Uterus (tissue), 4 donors: Measurements from ENCODE around the gene PSMD1. TPM values are rescaled to one million over a fixed set of nuclear protein-coding genes. Genes with fewer than 3 reads are reported as not detected.

ENCODE experiments used
- DNase-seq, 2 donors: peaks; one replicate each; pipeline ENCODE4 v3.0.0-alpha.2; 2019 to 2020
- H3K27ac ChIP-seq, 2 donors: fragments of 200-600 bp; sonication (generic); 1 replicate in 1 of 2; 2 replicates in 1 of 2; pipeline ENCODE4 v1.5.1; 2016 to 2018
- H3K27me3 ChIP-seq, 2 donors: fragments of 200-600 bp; sonication (generic); one replicate each; pipeline ENCODE4 v1.5.1; 2018 to 2019; ENCODE audit warnings: control low read depth in 1 of 2
- H3K36me3 ChIP-seq, 2 donors: fragments of 200-600 bp; sonication (generic); one replicate each; pipeline ENCODE4 v1.5.1; 2019; ENCODE audit warnings: control low read depth in 1 of 2
- H3K4me1 ChIP-seq, 2 donors: fragments of 200-600 bp; sonication (generic); one replicate each; pipeline ENCODE4 v1.5.1; 2018 to 2019; ENCODE audit warnings: control low read depth in 1 of 2
- H3K4me3 ChIP-seq, 2 donors: fragments of 200-600 bp; sonication (generic); 1 replicate in 1 of 2; 2 replicates in 1 of 2; pipeline ENCODE4 v1.5.1; 2018 to 2019; ENCODE audit warnings: mild to moderate bottlenecking in 1 of 2
- H3K9me3 ChIP-seq, 2 donors: fragments of 200-600 bp; sonication (generic); one replicate each; pipeline ENCODE4 v1.5.1; 2019; ENCODE audit warnings: control low read depth in 1 of 2
- POLR2A ChIP-seq, 2 donors: fragments of 450-650 bp; IDR thresholded peaks; one replicate each; pipeline ENCODE4 v1.6.1; 2016; ENCODE audit warnings: antibody characterized with exemption in 2 of 2, mild to moderate bottlenecking in 1 of 2, moderate library complexity in 1 of 2
- intact Hi-C: fragments of 100-400 bp; cut with DNase I; formaldehyde crosslinking; loops from one replicate; pipeline ENCODE4 v1.15.1; 2023; ENCODE audit warnings: low total_unique reads
- total RNA-seq, 4 donors: library from RNA; depleted of rRNA in 3 of 4; stranded (reverse); fragments of >200 nt in 3 of 4; gene quantifications; one replicate each; pipeline versions ENCODE4 v1.1.0 to v1.2.4, GENCODE V29; 2014 to 2023
- TF ChIP-seq, protein P1 (sequence below), 4 experiments: fragments of 200-600 bp in 2 of 4; fragments of 450-650 bp in 2 of 4; sonication (generic) in 2 of 4; IDR thresholded peaks; one replicate each; pipeline ENCODE4 v1.5.1; 2016 to 2019; ENCODE audit warnings: antibody characterized with exemption in 4 of 4, mild to moderate bottlenecking in 2 of 4, moderate library complexity in 1 of 4
- donor health status: DM: yes; HTN: yes; CAD: no.

Gene PSMD1
- total RNA-seq, 4 donors from 2014 or later: 54.4 to 96.6 (median 68.6) TPM

- Histone ChIP-seq H3K4me1 (peaks cover 0 to 4% of the 10 kb centered on the region in 2 donors), H3K36me3 (no peaks in the 10 kb centered on the region), H3K9me3 (no peaks in the 10 kb centered on the region), H3K4me3 (no peak overlapping the region), H3K27me3 (no peaks in the 10 kb centered on the region), H3K27ac (peak overlapping the region; percentile 60 to 89)
- intact Hi-C loops: no loop called here
- TF ChIP-seq, protein P1, sequence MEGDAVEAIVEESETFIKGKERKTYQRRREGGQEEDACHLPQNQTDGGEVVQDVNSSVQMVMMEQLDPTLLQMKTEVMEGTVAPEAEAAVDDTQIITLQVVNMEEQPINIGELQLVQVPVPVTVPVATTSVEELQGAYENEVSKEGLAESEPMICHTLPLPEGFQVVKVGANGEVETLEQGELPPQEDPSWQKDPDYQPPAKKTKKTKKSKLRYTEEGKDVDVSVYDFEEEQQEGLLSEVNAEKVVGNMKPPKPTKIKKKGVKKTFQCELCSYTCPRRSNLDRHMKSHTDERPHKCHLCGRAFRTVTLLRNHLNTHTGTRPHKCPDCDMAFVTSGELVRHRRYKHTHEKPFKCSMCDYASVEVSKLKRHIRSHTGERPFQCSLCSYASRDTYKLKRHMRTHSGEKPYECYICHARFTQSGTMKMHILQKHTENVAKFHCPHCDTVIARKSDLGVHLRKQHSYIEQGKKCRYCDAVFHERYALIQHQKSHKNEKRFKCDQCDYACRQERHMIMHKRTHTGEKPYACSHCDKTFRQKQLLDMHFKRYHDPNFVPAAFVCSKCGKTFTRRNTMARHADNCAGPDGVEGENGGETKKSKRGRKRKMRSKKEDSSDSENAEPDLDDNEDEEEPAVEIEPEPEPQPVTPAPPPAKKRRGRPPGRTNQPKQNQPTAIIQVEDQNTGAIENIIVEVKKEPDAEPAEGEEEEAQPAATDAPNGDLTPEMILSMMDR (IDR thresholded peaks at IDR 0.05): no peak
- TF ChIP-seq POLR2A (IDR thresholded peaks at IDR 0.05): no peak
- no peak for DNase-seq
Observed at GRCh38 chr2:231117148-231117547, 60.5 kb downstream of the PSMD1 start.

DNA sequence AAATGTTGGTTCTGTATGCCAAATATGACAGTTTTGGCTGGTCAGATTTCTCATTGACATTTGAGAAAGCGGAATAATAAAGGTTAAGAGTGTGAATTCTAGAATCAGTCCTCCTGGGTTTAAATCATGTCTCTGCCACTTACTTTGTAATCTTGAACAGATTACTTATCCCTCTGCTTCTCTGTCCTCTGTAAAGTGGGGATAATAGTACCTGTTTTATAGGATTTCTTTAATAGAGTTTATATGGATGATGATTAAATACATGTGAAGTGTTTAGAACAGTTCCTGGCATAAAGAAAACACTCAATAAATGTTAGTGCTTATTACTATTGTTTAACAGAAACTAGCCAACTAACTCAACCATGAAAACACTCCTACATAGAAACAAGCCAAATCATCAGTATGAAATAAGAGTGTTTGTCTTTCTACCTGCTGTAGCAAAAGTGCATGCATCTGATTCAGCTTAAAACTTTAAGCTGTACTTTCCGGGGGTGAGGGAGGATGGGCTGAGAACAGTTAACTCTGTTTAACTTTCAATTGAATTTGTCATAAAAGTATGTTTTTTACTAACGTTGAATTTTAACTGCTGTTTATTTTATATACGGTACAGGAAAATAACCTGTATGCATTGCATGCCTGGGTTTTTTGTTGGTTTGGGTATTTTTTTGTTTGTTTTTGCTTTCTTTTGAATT, 61.4 kb downstream of the PSMD1 start:
- intact Hi-C loops: no loop called here
- no peaks in the 10 kb centered on the region for H3K9me3 ChIP-seq
- peak overlapping the region; percentile 5 to 8 for H3K4me3 ChIP-seq
- TF ChIP-seq POLR2A (IDR thresholded peaks at IDR 0.05): no peak
- peaks cover 0 to 10% of the 10 kb centered on the region in 2 donors for H3K4me1 ChIP-seq
- H3K27ac ChIP-seq: peak overlapping the region; percentile 60 to 89
- no peaks in the 10 kb centered on the region for H3K27me3 ChIP-seq
- no peak for DNase-seq
- no peaks in the 10 kb centered on the region for H3K36me3 ChIP-seq

DNA sequence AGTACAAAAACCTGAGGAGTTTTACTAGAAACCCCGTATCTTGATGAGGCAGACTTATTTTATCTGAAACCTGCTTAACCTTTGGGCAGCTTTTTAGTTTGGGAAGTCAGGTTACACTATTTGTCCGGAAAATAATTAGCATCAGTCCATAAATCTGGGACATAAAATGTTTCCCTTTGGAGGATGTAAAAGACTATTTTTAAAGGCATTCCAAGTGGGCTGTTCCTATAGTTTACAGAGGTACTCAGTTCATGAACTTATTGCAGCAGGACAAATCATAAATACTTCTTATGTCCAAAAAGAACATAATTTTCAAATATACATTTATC, 61.9 kb downstream of the PSMD1 start:
- H3K4me1 ChIP-seq: peaks cover 0 to 10% of the 10 kb centered on the region in 2 donors
- DNase-seq: no peak
- peak overlapping the region; percentile 60 to 89 for H3K27ac ChIP-seq
- H3K4me3 ChIP-seq: peak overlapping the region; percentile 5 to 8
- intact Hi-C loops: no loop called here
- no peaks in the 10 kb centered on the region for H3K27me3 ChIP-seq
- H3K9me3 ChIP-seq: no peaks in the 10 kb centered on the region
- TF ChIP-seq, protein P1 (IDR thresholded peaks at IDR 0.05): no peak
- no peak for TF ChIP-seq POLR2A (IDR thresholded peaks at IDR 0.05)
- no peaks in the 10 kb centered on the region for H3K36me3 ChIP-seq

DNA sequence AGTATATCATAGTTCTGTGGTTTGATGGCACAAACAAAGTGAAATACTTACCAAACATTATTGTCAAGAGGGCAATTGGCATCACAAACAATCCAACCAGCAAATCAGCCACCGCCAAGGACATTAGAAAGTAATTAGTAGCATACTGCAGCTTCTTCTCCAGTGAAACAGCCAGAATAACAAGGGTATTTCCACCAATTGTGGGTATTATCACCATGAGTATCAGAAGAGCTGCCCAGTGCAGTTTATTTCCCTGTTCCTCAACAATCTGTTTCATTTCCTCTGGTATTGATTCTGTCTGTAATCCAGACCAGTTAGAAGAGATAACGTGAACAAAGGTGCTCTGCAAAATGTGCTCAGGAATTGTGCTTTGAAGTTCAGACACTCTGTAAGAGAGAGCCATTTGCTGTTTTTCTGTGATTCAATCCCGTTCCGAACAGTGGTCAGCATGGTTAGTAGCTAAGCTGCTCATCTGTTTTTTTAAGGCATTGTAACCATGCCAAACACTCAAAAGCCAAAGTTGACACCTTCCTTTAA, 66.8 kb downstream of the PSMD1 start:
- no peaks in the 10 kb centered on the region for H3K27me3 ChIP-seq
- no peak for TF ChIP-seq POLR2A (IDR thresholded peaks at IDR 0.05)
- TF ChIP-seq, protein P1 (IDR thresholded peaks at IDR 0.05): no peak

GRCh38 chr2:231124838-231125568, 68.3 kb downstream of the PSMD1 start, which contains the start of gene HTR2B:
HTR2B (minus strand) TSS chr2:231125042; CDS start chr2:231123764, 1,278 bp downstream.
- H3K27me3 ChIP-seq: no peaks in the 10 kb centered on the region
- intact Hi-C loops: no loop called here
- TF ChIP-seq POLR2A (IDR thresholded peaks at IDR 0.05): peak; percentile 37 to 60
- TF ChIP-seq, protein P1 (IDR thresholded peaks at IDR 0.05): no peak
- peak within 1 kb of the TSS; percentile 28 to 38 for H3K4me3 ChIP-seq
- no peaks in the 10 kb centered on the region for H3K9me3 ChIP-seq
- H3K4me1 ChIP-seq: peaks cover 0 to 10% of the 10 kb centered on the region in 2 donors
- DNase-seq: peak in 1 of 2 donors; percentile 41
- H3K36me3 ChIP-seq: no peaks in the 10 kb centered on the region
- peak within 1 kb of the TSS; percentile 73 to 89 for H3K27ac ChIP-seq

More for the DNA sequence above, 66.8 kb downstream of the PSMD1 start:
- intact Hi-C loops: no loop called here
- H3K27ac ChIP-seq: peak overlapping the region; percentile 73 to 89
- H3K4me3 ChIP-seq: peak overlapping the region; percentile 28 to 38
- H3K4me1 ChIP-seq: peaks cover 0 to 10% of the 10 kb centered on the region in 2 donors
- no peak for DNase-seq
- no peaks in the 10 kb centered on the region for H3K36me3 ChIP-seq
- H3K9me3 ChIP-seq: no peaks in the 10 kb centered on the region
